Measurements from ENCODE around the gene DCTN2. TPM values are rescaled to one million over a fixed set of nuclear protein-coding genes. Genes with fewer than 3 reads are reported as not detected.
A peak's percentile ranks its signal among the peaks of the same experiment; 100 is the strongest.
"Not testable (repeated sequence)": the region's sequence is repeated elsewhere in the genome, so short reads cannot be mapped to it uniquely, and the experiment has no call there.

DCTN2 gene
- total RNA-seq, 1 experiment from 2014 or later: 129 TPM

DNA sequence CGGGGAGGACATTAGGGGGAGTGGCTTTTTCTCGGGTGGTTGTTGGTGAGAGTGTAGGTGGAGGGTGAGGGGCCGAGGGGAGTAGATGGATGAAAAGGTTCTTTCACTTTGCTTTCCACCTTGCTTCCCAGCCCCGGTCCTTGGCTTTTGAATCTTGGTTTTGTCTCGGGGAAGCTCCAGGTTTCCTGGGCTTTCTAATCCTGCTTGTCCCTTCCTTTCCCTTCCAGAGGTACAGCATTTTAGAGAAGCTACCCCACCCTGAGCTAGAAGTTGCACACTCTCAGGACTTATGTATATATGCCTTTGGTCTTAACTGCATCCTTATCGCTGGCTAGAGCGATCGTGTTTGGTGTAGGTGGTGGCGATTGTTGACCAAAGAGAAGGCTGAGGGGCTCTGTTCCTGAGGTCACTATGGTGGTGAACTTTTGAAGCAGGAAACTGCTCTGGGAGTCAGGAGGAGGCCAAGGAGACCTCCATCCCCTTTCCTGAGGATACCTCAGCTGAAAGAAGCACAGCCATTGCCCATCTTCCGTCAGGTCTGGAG lies 44.9 kb upstream of the DCTN2 start:
- Histone ChIP-seq H3K27ac (ENCODE audit: low read depth, low read length, poor library complexity, severe bottlenecking) (peak overlapping the region; percentile 48), H3K36me3 (ENCODE audit: insufficient read depth, low read length, poor library complexity, severe bottlenecking) (no peaks in the 10 kb centered on the region), H3K9me3 (ENCODE audit: low read depth, low read length, poor library complexity, severe bottlenecking) (no peaks in the 10 kb centered on the region), H3K4me3 (ENCODE audit: low read depth, low read length, poor library complexity, severe bottlenecking) (peak overlapping the region; percentile 82), H3K27me3 (replicated peaks; ENCODE audit: insufficient read depth, low read depth, low read length, poor library complexity) (peaks cover under 1% of the 10 kb centered on the region), H3K4me1 (ENCODE audit: insufficient read depth, low read length, poor library complexity, severe bottlenecking) (peaks cover 7% of the 10 kb centered on the region)
- TF ChIP-seq, protein P1, sequence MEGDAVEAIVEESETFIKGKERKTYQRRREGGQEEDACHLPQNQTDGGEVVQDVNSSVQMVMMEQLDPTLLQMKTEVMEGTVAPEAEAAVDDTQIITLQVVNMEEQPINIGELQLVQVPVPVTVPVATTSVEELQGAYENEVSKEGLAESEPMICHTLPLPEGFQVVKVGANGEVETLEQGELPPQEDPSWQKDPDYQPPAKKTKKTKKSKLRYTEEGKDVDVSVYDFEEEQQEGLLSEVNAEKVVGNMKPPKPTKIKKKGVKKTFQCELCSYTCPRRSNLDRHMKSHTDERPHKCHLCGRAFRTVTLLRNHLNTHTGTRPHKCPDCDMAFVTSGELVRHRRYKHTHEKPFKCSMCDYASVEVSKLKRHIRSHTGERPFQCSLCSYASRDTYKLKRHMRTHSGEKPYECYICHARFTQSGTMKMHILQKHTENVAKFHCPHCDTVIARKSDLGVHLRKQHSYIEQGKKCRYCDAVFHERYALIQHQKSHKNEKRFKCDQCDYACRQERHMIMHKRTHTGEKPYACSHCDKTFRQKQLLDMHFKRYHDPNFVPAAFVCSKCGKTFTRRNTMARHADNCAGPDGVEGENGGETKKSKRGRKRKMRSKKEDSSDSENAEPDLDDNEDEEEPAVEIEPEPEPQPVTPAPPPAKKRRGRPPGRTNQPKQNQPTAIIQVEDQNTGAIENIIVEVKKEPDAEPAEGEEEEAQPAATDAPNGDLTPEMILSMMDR (conservative IDR thresholded peaks at IDR 0.05; ENCODE audit: low read depth, low read length): no peak
- TF ChIP-seq EZH2 (IDR thresholded peaks at IDR 0.05; ENCODE audit: borderline replicate concordance, low read depth, low read length, poor library complexity, severe bottlenecking): no peak
- TSS peak; percentile 49 for BruUV-seq (replicated peaks)
- ChIA-PET CTCF (interaction anchor here (2.6 kb wide), 1 partner anchor 8 kb away, joined by 13 read pairs; no protein-coding TSS in a partner anchor), POLR2A (ENCODE audit: low non-redundant PET) (no interaction called here)
- intact Hi-C loops (cut with micrococcal nuclease; ENCODE audit: unreplicated experiment): no loop called here
- DNase-seq (ENCODE audit: low spot score): no peak

DNA sequence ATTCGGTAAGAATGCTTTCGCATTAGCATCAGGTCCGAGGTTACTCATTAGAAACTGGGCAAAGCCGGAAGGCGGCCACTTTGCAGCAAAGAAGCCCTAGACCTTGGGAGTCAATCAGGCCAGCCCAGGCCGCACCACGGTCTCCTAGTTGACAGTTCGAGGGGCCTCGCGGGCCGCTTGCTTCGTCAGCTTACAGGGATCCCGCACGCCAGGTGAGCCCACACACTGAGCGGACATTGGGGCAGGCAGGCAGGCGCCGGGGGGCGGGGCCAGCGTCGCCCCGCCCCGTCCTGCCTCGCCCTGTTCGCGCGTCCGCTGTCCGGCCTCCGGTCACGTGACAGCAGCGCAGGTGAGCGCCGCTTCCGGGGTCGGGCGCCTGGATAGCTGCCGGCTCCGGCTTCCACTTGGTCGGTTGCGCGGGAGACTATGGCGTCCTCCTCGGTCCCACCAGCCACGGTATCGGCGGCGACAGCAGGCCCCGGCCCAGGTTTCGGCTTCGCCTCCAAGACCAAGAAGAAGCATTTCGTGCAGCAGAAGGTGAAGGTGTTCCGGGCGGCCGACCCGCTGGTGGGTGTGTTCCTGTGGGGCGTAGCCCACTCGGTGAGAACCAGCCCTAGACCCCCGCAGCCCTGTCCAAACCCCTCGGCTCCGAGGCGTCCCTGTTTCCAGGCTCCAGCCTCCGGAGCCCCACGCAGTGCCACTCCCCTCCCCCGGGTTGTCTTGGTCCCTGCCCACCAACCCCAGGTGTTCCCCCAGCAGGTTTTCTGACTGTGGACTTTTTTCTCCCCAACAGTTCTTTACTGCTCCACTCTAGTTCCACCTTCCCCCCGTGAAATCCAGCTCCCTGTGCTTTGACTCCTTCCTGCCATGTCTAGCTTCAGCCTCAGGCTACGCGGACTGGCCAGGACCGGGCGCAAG lies 44.1 kb upstream of the DCTN2 start, which contains the start of gene PIP4K2C:
Gene PIP4K2C (plus strand): TSS at position 329 of the 918 bp plus-strand sequence. CDS start 98 bp downstream, at position 427.
- Histone ChIP-seq H3K4me3 (ENCODE audit: low read depth, low read length, poor library complexity, severe bottlenecking) (peak within 1 kb of the TSS; percentile 82), H3K9me3 (ENCODE audit: low read depth, low read length, poor library complexity, severe bottlenecking) (no peaks in the 10 kb centered on the region), H3K27me3 (replicated peaks; ENCODE audit: insufficient read depth, low read depth, low read length, poor library complexity) (peaks cover 4% of the 10 kb centered on the region), H3K36me3 (ENCODE audit: insufficient read depth, low read length, poor library complexity, severe bottlenecking) (no peaks in the 10 kb centered on the region), H3K4me1 (ENCODE audit: insufficient read depth, low read length, poor library complexity, severe bottlenecking) (peaks cover 7% of the 10 kb centered on the region), H3K27ac (ENCODE audit: low read depth, low read length, poor library complexity, severe bottlenecking) (peak within 1 kb of the TSS; percentile 48)
- CTCF ChIA-PET: interaction anchor here (2.6 kb wide), 1 partner anchor 8 kb away, joined by 13 read pairs; no protein-coding TSS in a partner anchor
- DNase-seq (ENCODE audit: low spot score): peak; percentile 61
- no TSS peak for BruUV-seq (replicated peaks)
- POLR2A ChIA-PET (ENCODE audit: low non-redundant PET): no interaction called here
- TF ChIP-seq EZH2 (IDR thresholded peaks at IDR 0.05; ENCODE audit: borderline replicate concordance, low read depth, low read length, poor library complexity, severe bottlenecking): no peak
- TF ChIP-seq, protein P1 (conservative IDR thresholded peaks at IDR 0.05; ENCODE audit: low read depth, low read length): no peak
- intact Hi-C loops (cut with micrococcal nuclease; ENCODE audit: unreplicated experiment): no loop called here

DNA sequence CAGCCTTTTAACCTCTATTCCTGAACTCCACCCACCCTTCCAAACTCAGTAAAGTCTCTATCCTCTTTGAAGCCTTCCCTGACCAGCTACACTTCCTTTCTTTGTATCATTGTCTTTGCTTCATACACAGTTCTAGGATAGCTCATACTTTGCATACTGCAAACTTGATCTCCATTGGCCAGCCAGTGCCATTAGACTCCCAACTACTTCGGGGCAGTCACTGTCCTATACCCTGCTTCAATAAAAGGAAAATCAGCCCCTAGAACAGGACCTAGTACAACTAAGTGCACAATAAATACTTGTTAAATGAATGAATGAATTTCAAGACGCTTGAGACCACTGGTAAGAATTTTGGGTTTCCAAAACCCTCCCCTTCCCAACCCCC lies 43.5 kb upstream of the DCTN2 start:
- TF ChIP-seq, protein P1 (conservative IDR thresholded peaks at IDR 0.05; ENCODE audit: low read depth, low read length): no peak
- TF ChIP-seq EZH2 (IDR thresholded peaks at IDR 0.05; ENCODE audit: borderline replicate concordance, low read depth, low read length, poor library complexity, severe bottlenecking): no peak
- no peaks in the 10 kb centered on the region for H3K9me3 ChIP-seq (ENCODE audit: low read depth, low read length, poor library complexity, severe bottlenecking)
- no peaks in the 10 kb centered on the region for H3K36me3 ChIP-seq (ENCODE audit: insufficient read depth, low read length, poor library complexity, severe bottlenecking)
- peak overlapping the region; percentile 48 for H3K27ac ChIP-seq (ENCODE audit: low read depth, low read length, poor library complexity, severe bottlenecking)
- peak overlapping the region; percentile 82 for H3K4me3 ChIP-seq (ENCODE audit: low read depth, low read length, poor library complexity, severe bottlenecking)
- peaks cover 7% of the 10 kb centered on the region for H3K4me1 ChIP-seq (ENCODE audit: insufficient read depth, low read length, poor library complexity, severe bottlenecking)
- ChIA-PET POLR2A (ENCODE audit: low non-redundant PET) (no interaction called here), CTCF (interaction anchor here (0.6 kb wide), 1 partner anchor 25 kb away, joined by 5 read pairs; no protein-coding TSS in a partner anchor)
- H3K27me3 ChIP-seq (replicated peaks; ENCODE audit: insufficient read depth, low read depth, low read length, poor library complexity): peaks cover 4% of the 10 kb centered on the region
- no peak for DNase-seq (ENCODE audit: low spot score)
- intact Hi-C loops (cut with micrococcal nuclease; ENCODE audit: unreplicated experiment): no loop called here
- no TSS peak for BruUV-seq (replicated peaks)

DNA sequence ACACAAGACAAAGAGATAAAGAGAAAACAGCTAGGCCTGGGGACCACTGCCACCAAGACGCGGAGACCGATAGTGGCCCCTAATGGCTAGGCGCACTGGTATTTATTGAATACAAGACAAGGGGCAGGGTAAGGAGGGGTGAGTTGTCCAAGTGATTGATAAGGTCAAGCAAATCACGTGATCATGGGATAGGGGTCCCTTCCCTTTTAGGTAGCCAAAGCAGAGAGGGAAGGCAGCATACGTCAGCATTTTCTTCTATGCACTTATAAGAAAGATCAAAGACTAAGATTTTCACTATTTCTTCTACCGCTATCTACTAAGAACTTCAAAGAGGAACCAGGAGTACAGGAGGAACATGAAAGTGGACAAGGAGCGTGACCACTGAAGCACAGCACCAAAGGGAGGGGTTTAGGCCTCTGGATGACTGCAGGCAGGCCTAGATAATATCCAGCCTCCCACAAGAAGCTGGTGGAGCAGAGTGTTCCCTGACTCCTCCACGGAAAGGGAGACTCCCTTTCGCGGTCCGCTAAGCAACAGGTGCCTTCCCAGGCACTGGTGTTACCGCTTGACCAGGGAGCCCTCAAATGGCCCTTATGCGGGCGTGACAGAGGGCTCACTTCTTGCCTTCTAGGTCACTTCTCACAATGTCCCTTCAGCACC lies 42.1 kb upstream of the DCTN2 start:
- H3K36me3 ChIP-seq (ENCODE audit: insufficient read depth, low read length, poor library complexity, severe bottlenecking); BruUV-seq (replicated peaks); H3K4me3 ChIP-seq (ENCODE audit: low read depth, low read length, poor library complexity, severe bottlenecking); H3K4me1 ChIP-seq (ENCODE audit: insufficient read depth, low read length, poor library complexity, severe bottlenecking); intact Hi-C loops (cut with micrococcal nuclease; ENCODE audit: unreplicated experiment); CTCF ChIA-PET; H3K27ac ChIP-seq (ENCODE audit: low read depth, low read length, poor library complexity, severe bottlenecking); H3K27me3 ChIP-seq (replicated peaks; ENCODE audit: insufficient read depth, low read depth, low read length, poor library complexity); H3K9me3 ChIP-seq (ENCODE audit: low read depth, low read length, poor library complexity, severe bottlenecking); DNase-seq (ENCODE audit: low spot score); POLR2A ChIA-PET (ENCODE audit: low non-redundant PET): not testable (repeated sequence)

All from A673 (cell line).